ENCODE data around the gene ZNF878. TPM values are rescaled to one million over a fixed set of nuclear protein-coding genes. Genes with fewer than 3 reads are reported as not detected.

Gene ZNF878
- total and polyA plus RNA-seq, 2 of the 13 experiments (the other 11 are each of a cell fraction or from before 2014, with no cell fraction given): 0.46 to 5.2 TPM

DNA sequence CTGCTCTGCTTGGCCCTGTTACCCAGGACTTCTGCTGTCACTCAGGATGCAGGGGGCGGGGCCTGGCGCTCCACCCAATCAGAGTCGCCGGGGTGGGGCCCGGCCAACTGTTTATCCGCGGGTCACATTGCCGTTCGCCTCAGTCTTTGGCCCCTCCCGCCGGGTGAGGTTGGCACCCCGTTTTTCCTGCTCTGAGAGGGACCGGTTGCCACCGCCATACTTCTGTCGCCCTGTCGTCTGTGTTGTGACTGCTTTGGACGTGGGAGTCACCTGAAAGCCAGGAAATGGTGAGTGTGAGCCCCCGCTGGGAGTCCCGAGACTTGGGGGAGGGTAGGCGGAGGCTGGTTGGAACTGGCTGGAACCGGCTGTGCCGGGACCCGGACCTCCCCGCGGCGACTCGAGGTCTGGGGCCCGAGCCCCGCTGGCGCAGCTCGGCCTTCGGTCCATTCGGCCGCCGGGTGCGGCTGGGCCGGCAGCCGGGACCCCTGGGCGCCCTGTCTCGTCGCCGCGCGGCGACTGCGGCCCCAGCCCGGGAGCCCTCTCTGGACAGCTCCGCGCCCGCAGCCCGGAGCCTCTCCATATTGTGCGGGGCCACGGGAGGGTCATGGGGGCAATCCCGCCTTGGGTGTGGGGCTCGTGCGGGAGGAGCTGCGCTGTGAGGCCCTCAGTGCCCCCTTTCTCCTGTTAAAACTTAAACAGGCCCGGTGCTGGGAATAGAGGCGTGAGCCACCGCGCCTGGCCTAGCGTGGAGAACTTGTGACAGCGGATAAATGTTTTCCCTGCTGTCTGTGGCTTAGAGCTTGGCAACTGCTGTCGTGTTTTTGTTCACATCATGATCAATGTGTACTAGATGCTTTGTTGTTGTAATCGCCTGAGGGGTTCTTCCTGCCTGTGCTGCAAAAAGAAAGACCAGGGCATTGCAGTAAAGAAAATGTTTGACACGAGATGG lies 12.1 kb upstream of the ZNF878 start, which contains the start of gene ZNF844 (continued):
- TF ChIP-seq, protein P1, sequence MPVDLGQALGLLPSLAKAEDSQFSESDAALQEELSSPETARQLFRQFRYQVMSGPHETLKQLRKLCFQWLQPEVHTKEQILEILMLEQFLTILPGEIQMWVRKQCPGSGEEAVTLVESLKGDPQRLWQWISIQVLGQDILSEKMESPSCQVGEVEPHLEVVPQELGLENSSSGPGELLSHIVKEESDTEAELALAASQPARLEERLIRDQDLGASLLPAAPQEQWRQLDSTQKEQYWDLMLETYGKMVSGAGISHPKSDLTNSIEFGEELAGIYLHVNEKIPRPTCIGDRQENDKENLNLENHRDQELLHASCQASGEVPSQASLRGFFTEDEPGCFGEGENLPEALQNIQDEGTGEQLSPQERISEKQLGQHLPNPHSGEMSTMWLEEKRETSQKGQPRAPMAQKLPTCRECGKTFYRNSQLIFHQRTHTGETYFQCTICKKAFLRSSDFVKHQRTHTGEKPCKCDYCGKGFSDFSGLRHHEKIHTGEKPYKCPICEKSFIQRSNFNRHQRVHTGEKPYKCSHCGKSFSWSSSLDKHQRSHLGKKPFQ (CRISPR knock-in tag; IDR thresholded peaks at IDR 0.05; ENCODE audit: insufficient replicate concordance): no peak
- TF ChIP-seq NFE2 (CRISPR knock-in tag; IDR thresholded peaks at IDR 0.05) (no peak), CCDC6 (CRISPR knock-in tag; IDR thresholded peaks at IDR 0.05) (no peak), HMG20B (CRISPR knock-in tag; conservative IDR thresholded peaks at IDR 0.05) (no peak), ZNF607 (CRISPR knock-in tag; IDR thresholded peaks at IDR 0.05; ENCODE audit: borderline replicate concordance) (peak; percentile 49; the same call in 1 of the 2 replicates), ZFP90 (CRISPR knock-in tag; IDR thresholded peaks at IDR 0.05; ENCODE audit: borderline replicate concordance) (no peak), SNAPC4 (CRISPR knock-in tag; IDR thresholded peaks at IDR 0.05) (no peak), EP300 (IDR thresholded peaks at IDR 0.05; ENCODE audit: low read depth in 2 of 2, low read length in 2 of 2) (no peak), EP300 (CRISPR knock-in tag; IDR thresholded peaks at IDR 0.05; ENCODE audit: borderline replicate concordance) (no peak), PAXIP1 (CRISPR knock-in tag; conservative IDR thresholded peaks at IDR 0.05) (peak; percentile 55; the same call in 1 of the 2 replicates), ZNF136 (CRISPR knock-in tag; IDR thresholded peaks at IDR 0.05; ENCODE audit: low read depth) (no peak), ZNF615 (CRISPR knock-in tag; IDR thresholded peaks at IDR 0.05; ENCODE audit: borderline replicate concordance) (no peak), KDM3A (CRISPR knock-in tag; IDR thresholded peaks at IDR 0.05; ENCODE audit: low read depth) (no peak)
- TF ChIP-seq, protein P2, sequence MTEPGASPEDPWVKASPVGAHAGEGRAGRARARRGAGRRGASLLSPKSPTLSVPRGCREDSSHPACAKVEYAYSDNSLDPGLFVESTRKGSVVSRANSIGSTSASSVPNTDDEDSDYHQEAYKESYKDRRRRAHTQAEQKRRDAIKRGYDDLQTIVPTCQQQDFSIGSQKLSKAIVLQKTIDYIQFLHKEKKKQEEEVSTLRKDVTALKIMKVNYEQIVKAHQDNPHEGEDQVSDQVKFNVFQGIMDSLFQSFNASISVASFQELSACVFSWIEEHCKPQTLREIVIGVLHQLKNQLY (CRISPR knock-in tag; IDR thresholded peaks at IDR 0.05): no peak
- TF ChIP-seq, protein P3, sequence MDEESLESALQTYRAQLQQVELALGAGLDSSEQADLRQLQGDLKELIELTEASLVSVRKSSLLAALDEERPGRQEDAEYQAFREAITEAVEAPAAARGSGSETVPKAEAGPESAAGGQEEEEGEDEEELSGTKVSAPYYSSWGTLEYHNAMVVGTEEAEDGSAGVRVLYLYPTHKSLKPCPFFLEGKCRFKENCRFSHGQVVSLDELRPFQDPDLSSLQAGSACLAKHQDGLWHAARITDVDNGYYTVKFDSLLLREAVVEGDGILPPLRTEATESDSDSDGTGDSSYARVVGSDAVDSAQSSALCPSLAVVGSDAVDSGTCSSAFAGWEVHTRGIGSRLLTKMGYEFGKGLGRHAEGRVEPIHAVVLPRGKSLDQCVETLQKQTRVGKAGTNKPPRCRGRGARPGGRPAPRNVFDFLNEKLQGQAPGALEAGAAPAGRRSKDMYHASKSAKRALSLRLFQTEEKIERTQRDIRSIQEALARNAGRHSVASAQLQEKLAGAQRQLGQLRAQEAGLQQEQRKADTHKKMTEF (CRISPR knock-in tag; IDR thresholded peaks at IDR 0.05): peak; percentile 34; the same call in 1 of the 2 replicates
